Esophagus muscularis mucosa (tissue), 4 donors: Measurements from ENCODE around the gene IGFBP5. TPM values are rescaled to one million over a fixed set of nuclear protein-coding genes. Genes with fewer than 3 reads are reported as not detected.

Experiments used
- DNase-seq: peaks from one replicate; pipeline ENCODE4 v3.0.0-alpha.2; 2017; ENCODE audit errors: extremely low spot score
- H3K27ac ChIP-seq, 4 donors: fragments of 200-600 bp; sonication (generic); replicated peaks in 1 of 4; 1 replicate in 3 of 4; 2 replicates in 1 of 4; pipeline ENCODE4 v1.5.1; 2016 to 2019; ENCODE audit warnings: mild to moderate bottlenecking in 1 of 4
- H3K27me3 ChIP-seq, 4 donors: fragments of 200-600 bp; sonication (generic); one replicate each; pipeline versions ENCODE4 v1.5.1 to v1.6.0; 2016 to 2019
- H3K36me3 ChIP-seq, 4 donors: fragments of 200-600 bp; sonication (generic); one replicate each; pipeline ENCODE4 v1.5.1; 2016 to 2019
- H3K4me1 ChIP-seq, 4 donors: fragments of 200-600 bp; sonication (generic); one replicate each; pipeline ENCODE4 v1.5.1; 2016 to 2019
- H3K4me3 ChIP-seq, 4 donors: fragments of 200-600 bp; sonication (generic); 1 replicate in 2 of 4; 2 replicates in 2 of 4; pipeline ENCODE4 v1.5.1; 2016 to 2019; ENCODE audit warnings: mild to moderate bottlenecking in 4 of 4, moderate library complexity in 1 of 4
- H3K9me3 ChIP-seq, 4 donors: fragments of 200-600 bp; sonication (generic); 1 replicate in 3 of 4; 2 replicates in 1 of 4; pipeline ENCODE4 v1.5.1; 2016 to 2019
- CTCF ChIP-seq, 3 experiments: fragments of 200-600 bp in 2 of 3; fragments of 450-650 bp in 1 of 3; sonication (generic) in 2 of 3; IDR thresholded peaks; one replicate each; pipeline ENCODE4 v1.5.1; 2017 to 2019; ENCODE audit warnings: antibody characterized with exemption in 3 of 3, mild to moderate bottlenecking in 2 of 3, moderate library complexity in 1 of 3
- EP300 ChIP-seq: sonication (generic); formaldehyde crosslinking; IDR thresholded peaks from one replicate; pipeline ENCODE4 v1.6.1; 2017; ENCODE audit warnings: antibody characterized with exemption
- POLR2A ChIP-seq: fragments of 450-650 bp; IDR thresholded peaks from one replicate; pipeline ENCODE4 v1.6.1; 2017; ENCODE audit warnings: antibody characterized with exemption, moderate library complexity, mild to moderate bottlenecking, low read depth
- POLR2AphosphoS5 ChIP-seq, 2 donors: sonication (generic); formaldehyde crosslinking; IDR thresholded peaks; one replicate each; pipeline ENCODE4 v1.6.1; 2017; ENCODE audit warnings: antibody characterized with exemption in 2 of 2
- WGBS: methylation state at CpG from one replicate; pipeline ENCODE4 v1.1.5; 2018; 5-methylcytosine and 5-hydroxymethylcytosine counted together
- intact Hi-C: fragments of 100-400 bp; cut with DNase I; formaldehyde crosslinking; loops from one replicate; pipeline ENCODE4 v1.15.1; 2023
- total RNA-seq, 4 donors: library from RNA; depleted of rRNA; stranded (reverse); fragments of >200 nt; gene quantifications; one replicate each; pipeline versions ENCODE4 v1.1.0 to v1.2.1, GENCODE V29; 2016

IGFBP5 gene
- total RNA-seq, 4 donors from 2014 or later = 547 to 1,471 (median 705) TPM

- DNase-seq = no peak
- Histone ChIP-seq H3K36me3 (no peaks in the 10 kb centered on the region), H3K9me3 (no peaks in the 10 kb centered on the region), H3K27ac (peak overlapping the region; percentile 68 to 82 (median 76)), H3K4me1 (peaks cover 23 to 74% (median 67%) of the 10 kb centered on the region in 4 donors), H3K27me3 (no peaks in the 10 kb centered on the region), H3K4me3 (no peak overlapping the region)
- WGBS = 35% methylated on average over 6 of the region's 6 CpGs
- TF ChIP-seq POLR2A (no peak), EP300 (no peak), POLR2AphosphoS5 (IDR thresholded peaks at IDR 0.05) (peak; percentile 22 to 60)
- intact Hi-C loops = no loop called here
Observed at GRCh38 chr2:216740557-216741222, 45.3 kb upstream of the IGFBP5 start.

- Histone ChIP-seq H3K9me3 (no peaks in the 10 kb centered on the region), H3K36me3 (no peaks in the 10 kb centered on the region), H3K27me3 (no peaks in the 10 kb centered on the region), H3K4me1 (peaks cover 33 to 84% (median 80%) of the 10 kb centered on the region in 4 donors), H3K27ac (peak overlapping the region; percentile 68 to 82 (median 76)), H3K4me3 (no peak overlapping the region)
- no peak for DNase-seq
- WGBS = 37% methylated on average over 3 of the region's 3 CpGs
- TF ChIP-seq CTCF (IDR thresholded peaks at IDR 0.05) (no peak), POLR2AphosphoS5 (IDR thresholded peaks at IDR 0.05) (no peak), POLR2A (no peak), EP300 (no peak)
- intact Hi-C loops = no loop called here
Observed at GRCh38 chr2:216739035-216739434, 43.7 kb upstream of the IGFBP5 start.

GRCh38 chr2:216737676-216738075, 42.3 kb upstream of the IGFBP5 start:
- intact Hi-C loops = no loop called here
- peaks cover 33 to 76% (median 73%) of the 10 kb centered on the region in 4 donors for H3K4me1 ChIP-seq
- H3K9me3 ChIP-seq = no peaks in the 10 kb centered on the region
- 87% methylated on average over 4 of the region's 4 CpGs for WGBS
- H3K36me3 ChIP-seq = no peaks in the 10 kb centered on the region
- no peak overlapping the region for H3K4me3 ChIP-seq
- H3K27me3 ChIP-seq = no peaks in the 10 kb centered on the region
- TF ChIP-seq POLR2AphosphoS5 (IDR thresholded peaks at IDR 0.05) (no peak), CTCF (IDR thresholded peaks at IDR 0.05) (no peak), EP300 (no peak), POLR2A (no peak)
- DNase-seq = no peak
- H3K27ac ChIP-seq = peak overlapping the region in 1 of 4 donors; percentile 19

- H3K4me1 ChIP-seq = peaks cover 31 to 64% (median 62%) of the 10 kb centered on the region in 4 donors
- no peaks in the 10 kb centered on the region for H3K9me3 ChIP-seq
- H3K4me3 ChIP-seq = no peak overlapping the region
- H3K27me3 ChIP-seq = no peaks in the 10 kb centered on the region
- DNase-seq = no peak
- H3K36me3 ChIP-seq = no peaks in the 10 kb centered on the region
- intact Hi-C loops = no loop called here
- WGBS = 25% methylated on average over 1 of the region's 1 CpG
- H3K27ac ChIP-seq = no peak overlapping the region
- no peak for TF ChIP-seq CTCF (IDR thresholded peaks at IDR 0.05)
- TF ChIP-seq EP300 = no peak
- TF ChIP-seq POLR2AphosphoS5 (IDR thresholded peaks at IDR 0.05) = no peak
- no peak for TF ChIP-seq POLR2A
Observed at GRCh38 chr2:216736326-216736725, 41.0 kb upstream of the IGFBP5 start.

GRCh38 chr2:216735668-216736067, 40.3 kb upstream of the IGFBP5 start:
- TF ChIP-seq CTCF (IDR thresholded peaks at IDR 0.05) = no peak
- TF ChIP-seq POLR2AphosphoS5 (IDR thresholded peaks at IDR 0.05) = no peak
- TF ChIP-seq EP300 = no peak
- TF ChIP-seq POLR2A = no peak
- intact Hi-C loops = no loop called here
- H3K27me3 ChIP-seq = no peaks in the 10 kb centered on the region
- no peaks in the 10 kb centered on the region for H3K36me3 ChIP-seq
- H3K4me3 ChIP-seq = no peak overlapping the region
- DNase-seq = no peak
- no peak overlapping the region for H3K27ac ChIP-seq
- H3K9me3 ChIP-seq = no peaks in the 10 kb centered on the region
- H3K4me1 ChIP-seq = peaks cover 25 to 58% (median 55%) of the 10 kb centered on the region in 4 donors
